HCT116 (cell line): ENCODE results near the gene GYPA.
"Not testable (repeated sequence)": the region's sequence is repeated elsewhere in the genome, so short reads cannot be mapped to it uniquely, and the experiment has no call there.

Source experiments
- CEBPB ChIP-seq: IDR thresholded peaks from 2 replicates; pipeline ENCODE4 v1.6.1; 2012; ENCODE audit warnings: low read depth
- EZH2phosphoT487 ChIP-seq: fragments of 200-600 bp; IDR thresholded peaks from 2 replicates; pipeline ENCODE4 v1.6.1; 2018; ENCODE audit warnings: antibody characterized with exemption, borderline replicate concordance
- TF ChIP-seq, protein P1 (sequence below), 3 experiments: fragments of 200-600 bp in 1 of 3; sonication (generic) in 1 of 3; IDR thresholded peaks in 2 of 3; conservative IDR thresholded peaks in 1 of 3; 2 replicates each; pipeline ENCODE4 v1.5.1; 2012 to 2017; ENCODE audit warnings: low read depth in 2 of 3, low read length in 2 of 3, antibody characterized with exemption in 1 of 3, borderline replicate concordance in 1 of 3, control low read depth in 1 of 3, mild to moderate bottlenecking in 1 of 3, mixed read lengths in 1 of 3, mixed run types in 1 of 3, moderate library complexity in 1 of 3; ENCODE audit not compliant: insufficient read depth in 1 of 3
- TF ChIP-seq, protein P2 (sequence below): IDR thresholded peaks from 2 replicates; pipeline ENCODE4 v1.6.1; 2012; ENCODE audit warnings: low read depth

DNA sequence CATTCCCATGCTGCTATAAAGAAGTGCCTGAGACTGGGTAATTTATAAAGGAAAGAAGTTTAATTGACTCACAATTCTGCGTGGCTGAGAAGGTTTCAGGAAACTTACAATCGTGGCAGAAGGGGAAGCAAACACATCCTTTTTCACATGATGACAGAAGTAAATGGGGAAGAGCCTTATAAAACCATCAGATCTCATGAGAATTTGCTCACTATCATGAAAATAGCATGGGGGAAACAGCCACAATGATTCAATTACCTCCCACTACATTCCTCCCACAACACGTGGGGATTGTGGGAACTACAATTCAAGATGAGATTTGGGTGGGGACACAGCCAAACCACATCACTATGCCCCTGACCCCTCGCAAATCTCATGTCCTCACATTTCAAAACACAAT, 46.5 kb downstream of the GYPA start:
- TF ChIP-seq, protein P1, sequence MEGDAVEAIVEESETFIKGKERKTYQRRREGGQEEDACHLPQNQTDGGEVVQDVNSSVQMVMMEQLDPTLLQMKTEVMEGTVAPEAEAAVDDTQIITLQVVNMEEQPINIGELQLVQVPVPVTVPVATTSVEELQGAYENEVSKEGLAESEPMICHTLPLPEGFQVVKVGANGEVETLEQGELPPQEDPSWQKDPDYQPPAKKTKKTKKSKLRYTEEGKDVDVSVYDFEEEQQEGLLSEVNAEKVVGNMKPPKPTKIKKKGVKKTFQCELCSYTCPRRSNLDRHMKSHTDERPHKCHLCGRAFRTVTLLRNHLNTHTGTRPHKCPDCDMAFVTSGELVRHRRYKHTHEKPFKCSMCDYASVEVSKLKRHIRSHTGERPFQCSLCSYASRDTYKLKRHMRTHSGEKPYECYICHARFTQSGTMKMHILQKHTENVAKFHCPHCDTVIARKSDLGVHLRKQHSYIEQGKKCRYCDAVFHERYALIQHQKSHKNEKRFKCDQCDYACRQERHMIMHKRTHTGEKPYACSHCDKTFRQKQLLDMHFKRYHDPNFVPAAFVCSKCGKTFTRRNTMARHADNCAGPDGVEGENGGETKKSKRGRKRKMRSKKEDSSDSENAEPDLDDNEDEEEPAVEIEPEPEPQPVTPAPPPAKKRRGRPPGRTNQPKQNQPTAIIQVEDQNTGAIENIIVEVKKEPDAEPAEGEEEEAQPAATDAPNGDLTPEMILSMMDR (IDR thresholded peaks at IDR 0.05 in 2 of 3, conservative IDR thresholded peaks at IDR 0.05 in 1 of 3; ENCODE audit: borderline replicate concordance in 1 of 3, insufficient read depth in 1 of 3, low read depth in 2 of 3, low read length in 2 of 3): not testable (repeated sequence)
- not testable (repeated sequence) for TF ChIP-seq CEBPB, EZH2phosphoT487
- TF ChIP-seq, protein P2, sequence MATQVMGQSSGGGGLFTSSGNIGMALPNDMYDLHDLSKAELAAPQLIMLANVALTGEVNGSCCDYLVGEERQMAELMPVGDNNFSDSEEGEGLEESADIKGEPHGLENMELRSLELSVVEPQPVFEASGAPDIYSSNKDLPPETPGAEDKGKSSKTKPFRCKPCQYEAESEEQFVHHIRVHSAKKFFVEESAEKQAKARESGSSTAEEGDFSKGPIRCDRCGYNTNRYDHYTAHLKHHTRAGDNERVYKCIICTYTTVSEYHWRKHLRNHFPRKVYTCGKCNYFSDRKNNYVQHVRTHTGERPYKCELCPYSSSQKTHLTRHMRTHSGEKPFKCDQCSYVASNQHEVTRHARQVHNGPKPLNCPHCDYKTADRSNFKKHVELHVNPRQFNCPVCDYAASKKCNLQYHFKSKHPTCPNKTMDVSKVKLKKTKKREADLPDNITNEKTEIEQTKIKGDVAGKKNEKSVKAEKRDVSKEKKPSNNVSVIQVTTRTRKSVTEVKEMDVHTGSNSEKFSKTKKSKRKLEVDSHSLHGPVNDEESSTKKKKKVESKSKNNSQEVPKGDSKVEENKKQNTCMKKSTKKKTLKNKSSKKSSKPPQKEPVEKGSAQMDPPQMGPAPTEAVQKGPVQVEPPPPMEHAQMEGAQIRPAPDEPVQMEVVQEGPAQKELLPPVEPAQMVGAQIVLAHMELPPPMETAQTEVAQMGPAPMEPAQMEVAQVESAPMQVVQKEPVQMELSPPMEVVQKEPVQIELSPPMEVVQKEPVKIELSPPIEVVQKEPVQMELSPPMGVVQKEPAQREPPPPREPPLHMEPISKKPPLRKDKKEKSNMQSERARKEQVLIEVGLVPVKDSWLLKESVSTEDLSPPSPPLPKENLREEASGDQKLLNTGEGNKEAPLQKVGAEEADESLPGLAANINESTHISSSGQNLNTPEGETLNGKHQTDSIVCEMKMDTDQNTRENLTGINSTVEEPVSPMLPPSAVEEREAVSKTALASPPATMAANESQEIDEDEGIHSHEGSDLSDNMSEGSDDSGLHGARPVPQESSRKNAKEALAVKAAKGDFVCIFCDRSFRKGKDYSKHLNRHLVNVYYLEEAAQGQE: not testable (repeated sequence)
